GM18517 (cell line): ENCODE measurements around the gene CYP26B1.

Experiments
- ATAC-seq: cut with Tn5 transposase; IDR thresholded peaks from one replicate; pipeline ENCODE4 v1.9.1; 2021; ENCODE audit warnings: mild to moderate bottlenecking, moderate library complexity; ENCODE audit not compliant: unreplicated experiment

CYP26B1 gene

DNA sequence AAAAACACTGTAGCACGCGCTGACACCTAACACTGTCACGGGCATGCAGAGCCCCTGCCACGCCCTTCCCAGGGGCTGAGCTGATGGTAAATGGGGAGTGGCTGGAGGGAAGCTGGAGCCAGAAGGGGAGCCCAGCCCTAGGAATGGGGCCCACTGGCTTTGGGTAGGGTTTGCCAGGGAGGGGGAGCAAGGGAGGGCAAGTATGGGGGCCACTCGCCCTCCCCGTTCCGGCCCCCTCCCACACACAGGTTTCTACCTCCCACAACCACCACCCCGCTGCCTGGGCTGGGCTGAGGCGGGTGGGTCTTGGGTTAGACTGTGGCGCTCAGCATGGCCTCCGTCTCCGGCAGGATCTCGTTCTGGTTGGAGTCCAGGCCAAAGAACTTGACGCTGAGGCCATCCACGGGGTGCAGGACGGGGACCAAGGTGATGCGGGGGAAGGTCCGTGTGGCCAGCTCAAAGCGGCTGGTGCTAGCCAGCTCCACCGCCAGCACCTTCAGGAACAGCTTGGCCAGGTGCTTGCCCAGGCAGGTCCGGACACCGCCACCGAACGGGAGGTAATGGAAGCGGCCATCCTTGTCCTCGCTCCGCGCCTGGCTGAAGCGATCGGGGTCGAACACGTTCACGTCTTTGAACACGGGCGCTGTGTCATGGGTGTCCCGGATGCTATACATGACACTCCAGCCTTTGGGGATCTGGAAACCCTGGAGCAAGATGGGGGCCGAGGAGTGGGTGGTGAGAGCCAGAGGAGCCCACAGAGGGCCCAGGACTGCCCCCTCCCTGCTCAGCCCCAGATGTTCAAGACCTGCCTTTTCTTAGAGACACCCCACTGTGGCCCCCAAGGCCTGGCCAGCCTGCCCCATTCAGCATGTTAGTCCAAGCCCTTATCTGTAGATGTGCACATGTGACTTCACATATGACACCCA, 15.5 kb downstream of the CYP26B1 start:
- ATAC-seq = no peak

DNA sequence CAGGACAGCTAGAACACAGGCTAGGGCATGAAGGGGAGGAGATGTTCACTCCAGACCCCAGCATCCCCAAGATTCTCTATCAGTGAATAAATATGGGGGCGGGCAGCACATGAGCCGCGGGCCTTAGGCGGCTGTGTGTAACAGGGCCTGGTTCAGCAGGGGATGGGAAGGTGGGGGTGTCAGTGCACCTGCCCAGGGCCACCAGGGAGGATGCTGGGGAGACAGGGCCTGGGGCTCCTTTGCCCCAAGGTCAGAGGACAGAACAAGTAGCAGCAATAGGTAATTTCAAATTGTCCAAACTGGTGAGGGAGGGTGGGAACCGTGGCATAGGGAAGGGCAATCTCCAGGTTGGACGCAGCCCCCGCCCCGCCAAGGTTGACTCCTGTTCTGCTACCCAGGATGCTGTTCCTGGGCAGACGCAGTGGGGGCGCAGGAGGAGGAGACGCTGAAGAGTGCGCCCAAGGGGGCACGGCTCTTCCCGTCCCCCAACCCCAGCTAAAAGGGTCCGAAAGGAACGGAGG, 16.2 kb downstream of the CYP26B1 start:
- no peak for ATAC-seq

DNA sequence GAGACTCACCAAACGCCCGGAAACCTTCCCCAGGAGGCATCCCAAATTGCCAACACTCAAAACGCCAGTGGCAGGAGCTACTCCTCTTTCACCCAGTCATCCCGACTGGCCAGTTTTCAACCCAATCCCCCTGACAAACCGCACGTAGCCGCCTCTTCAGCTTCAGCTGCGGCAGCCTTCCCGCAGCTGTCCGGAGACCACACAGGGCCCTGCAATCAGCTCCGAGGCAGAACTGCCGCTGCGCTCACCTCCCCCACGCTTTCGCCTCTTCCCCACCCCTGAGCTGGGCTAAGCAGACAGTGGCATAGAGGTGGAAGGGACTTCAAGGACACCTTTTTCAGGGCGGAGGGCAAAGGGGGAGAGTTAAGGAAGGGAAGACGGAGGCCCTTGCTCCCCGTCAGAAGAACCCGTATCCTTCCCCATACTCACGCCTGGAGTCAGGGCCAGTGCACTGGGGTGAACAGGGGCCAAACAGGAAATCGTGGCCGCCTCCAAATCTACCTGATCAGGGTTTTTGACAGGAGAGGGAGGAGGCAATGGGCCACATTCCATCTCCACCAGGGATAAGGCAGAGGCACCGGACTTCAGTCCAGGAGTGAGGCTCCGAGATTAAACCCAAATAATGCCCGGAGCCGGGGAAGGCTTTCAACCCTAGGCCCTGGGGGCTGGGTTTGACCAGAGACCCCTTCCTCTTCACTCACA, 16.9 kb downstream of the CYP26B1 start:
- no peak for ATAC-seq

DNA sequence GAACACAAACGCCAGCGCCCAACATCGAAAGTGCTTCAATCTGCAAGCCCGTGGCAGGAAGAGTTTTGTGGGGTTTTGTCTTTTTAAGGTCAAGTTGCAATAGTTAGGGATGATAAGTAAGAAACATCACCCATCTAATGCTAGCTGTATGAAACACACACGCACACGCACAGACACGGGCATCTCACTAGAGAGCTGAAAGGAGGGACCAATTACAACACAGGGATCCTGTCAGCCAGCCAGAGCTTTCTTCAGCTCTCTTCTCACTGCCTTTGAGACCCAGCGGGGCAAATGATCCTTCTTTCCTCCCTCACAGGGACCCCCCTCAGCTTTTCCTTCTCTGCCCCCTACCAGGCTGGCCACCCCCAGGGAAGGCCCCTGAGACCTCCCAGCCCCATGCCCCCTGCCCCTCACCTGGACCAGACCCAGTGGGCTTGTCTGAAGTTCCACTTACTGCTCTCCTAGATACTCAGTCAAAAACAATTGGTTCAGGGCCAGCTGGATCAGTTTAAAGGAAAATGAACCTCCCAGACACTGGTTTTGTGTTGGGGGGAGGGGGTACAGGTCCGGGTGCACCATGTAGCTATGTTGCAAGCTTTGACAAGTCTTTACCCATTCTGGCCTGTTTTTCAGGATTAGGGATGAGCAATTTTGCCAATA, 17.9 kb downstream of the CYP26B1 start:
- ATAC-seq = no peak

DNA sequence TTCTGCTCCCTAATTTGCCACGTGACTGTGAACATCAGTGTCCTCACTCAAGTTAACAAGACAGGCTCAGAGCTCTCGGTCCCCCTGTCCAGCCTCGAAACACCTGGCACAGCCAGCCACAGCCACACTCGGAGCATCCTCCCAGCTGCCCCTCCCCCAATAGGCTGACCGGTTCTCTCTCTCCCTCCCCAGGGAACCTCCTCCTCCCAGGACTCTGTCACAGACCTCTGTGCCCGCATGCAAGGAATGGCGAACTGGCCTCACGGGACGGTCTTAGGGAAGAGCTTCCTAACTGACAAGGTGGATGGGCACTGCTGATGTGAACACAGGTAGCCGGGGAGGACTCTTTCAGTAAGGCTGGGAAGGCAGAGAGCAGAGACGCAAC, 18.8 kb downstream of the CYP26B1 start:
- ATAC-seq = no peak

DNA sequence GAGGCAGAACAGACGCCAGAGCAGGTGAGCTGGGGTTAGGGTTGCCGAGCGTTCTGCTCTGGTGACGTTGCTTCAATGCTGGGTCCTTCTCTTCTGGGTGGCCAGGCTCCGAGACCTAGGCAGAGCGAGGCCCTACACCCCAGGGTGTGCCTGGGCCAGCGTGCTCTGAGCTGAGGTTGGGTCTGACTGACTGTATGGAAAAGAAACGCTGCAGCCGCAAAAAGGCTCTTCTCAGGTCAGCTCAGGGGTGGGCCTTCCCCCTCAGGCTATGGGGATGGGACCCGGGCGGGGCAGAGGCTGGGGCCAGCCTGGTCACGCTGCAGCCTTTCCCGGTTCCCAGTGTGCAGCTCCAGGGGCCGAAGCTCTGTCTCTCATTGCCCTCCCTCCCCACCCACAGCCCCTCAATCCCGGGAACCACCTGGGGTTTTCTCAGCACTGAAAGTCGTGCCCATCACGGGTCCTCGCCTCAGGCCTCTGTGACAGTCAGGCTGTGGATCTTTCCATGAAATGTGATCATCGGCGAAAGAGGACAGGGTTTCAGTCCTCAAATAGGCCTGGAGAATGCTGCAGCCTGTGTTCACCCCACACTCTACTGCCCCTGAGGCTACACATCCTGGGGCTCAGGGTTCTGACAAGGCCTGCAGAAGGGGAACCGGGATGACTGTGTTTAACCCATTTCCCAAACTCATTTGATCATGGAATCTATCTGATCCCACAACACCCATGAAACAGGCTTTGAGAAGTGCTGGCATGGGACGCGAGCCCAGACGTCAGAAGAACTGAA, 19.4 kb downstream of the CYP26B1 start:
- ATAC-seq = no peak

DNA sequence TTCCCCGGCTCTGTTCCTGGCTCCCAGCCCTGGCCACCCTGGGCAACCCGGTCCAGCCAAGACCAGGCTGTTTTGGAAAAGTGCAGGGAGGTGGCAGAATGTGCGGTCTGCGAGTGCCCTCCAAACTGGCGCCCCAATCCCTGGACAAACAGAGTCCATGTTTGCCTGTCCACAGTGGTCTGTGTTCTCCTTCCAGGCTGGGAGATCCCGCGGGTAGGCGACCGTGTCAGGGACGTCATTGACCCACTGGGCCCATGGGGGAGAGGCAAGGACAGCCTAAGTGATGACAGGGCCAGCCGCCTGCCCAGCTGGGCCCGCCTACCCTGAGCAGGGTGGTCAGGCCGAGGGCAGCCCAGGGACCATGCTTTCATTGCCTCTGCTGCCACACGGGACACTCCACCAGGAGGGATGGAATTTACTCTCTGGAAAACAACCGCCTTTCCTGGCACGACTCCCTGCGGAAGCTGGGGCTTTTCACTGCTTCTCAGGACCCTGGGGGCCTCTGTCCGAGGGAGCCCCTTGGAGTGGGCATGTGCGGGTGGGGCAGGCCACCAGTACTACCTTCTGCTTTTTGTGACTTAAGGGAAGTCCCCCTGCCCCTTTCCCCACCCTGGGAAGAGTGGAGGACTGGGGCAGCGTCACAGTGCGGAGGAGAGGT, 20.1 kb downstream of the CYP26B1 start:
- no peak for ATAC-seq

DNA sequence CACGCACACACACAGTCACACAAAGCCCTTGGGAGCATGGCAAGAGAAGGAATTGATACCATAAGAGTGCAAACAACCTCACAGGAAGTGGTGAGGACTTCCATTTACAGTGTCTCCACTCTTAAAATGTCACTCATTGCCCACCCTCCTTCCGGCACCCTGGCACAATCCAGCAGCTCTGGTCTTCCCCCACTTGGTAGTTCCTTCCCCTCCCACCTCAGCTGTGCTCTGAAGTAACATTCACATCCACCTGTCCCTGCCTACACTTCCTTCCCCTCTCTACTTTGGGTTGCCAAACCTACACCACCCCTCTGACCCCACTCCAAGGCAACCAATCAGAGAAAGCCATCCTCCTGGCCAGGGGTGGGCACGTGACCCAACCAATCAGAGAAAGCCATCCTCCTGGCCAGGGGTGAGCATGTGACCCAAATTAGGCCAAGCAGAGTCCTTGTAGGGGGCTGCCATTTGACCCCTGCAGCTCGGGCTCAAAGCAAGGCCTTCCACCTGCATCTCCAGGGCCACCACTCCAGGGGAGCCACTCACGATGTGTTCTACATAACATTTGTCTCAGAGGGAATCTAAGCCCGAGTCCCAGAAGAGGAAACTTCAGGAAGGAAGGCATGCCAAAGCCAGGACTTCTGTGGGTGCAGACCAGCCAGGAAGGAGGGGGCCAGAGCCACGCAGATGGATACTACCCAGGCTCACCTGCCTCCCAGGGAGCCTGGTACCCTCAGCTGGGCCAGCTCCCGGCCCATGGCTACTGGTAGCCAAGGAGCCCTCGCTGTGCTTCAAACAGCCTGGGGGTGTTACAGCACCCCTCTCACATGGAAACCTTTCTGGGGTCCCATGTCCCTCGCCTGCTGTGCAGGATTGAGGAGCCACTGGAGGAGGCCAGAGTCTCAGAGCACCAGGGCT, 21.2 kb downstream of the CYP26B1 start:
- ATAC-seq = no peak

DNA sequence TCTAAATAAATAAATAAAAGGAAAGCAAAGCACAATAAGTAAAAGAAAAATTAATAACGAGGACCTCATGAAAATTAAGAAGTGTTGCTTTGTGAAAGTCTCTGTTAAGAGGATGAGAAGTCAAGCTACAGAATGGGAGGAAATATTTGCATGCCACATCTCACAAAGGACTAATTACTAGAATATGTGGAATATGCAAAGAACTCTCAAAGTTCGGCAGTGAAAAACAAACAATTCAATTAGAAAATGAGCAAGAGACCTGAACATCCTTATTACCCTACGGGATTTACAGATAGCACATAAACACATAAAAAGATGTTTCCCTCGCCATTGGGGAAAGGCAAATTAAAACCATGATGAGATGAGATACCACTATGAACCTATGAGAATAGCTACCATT, 23.3 kb downstream of the CYP26B1 start:
- no peak for ATAC-seq

DNA sequence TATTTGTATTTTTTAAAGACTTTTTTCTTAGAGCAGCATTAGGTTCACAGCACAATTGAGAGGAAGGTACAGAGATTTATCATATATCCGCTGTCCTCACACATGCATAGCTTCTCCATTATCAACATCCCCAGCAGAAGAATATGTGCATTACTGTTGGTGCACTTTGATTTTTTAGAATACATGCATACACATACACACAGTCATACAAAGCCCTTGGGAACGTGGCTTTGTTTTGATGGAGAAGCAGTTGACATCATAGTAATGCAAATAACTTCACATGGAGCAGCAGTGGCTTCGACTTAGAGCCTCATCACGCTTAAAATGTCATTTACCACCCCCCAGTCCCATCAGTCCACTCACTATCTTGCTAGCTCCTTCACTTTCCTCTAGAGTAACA, 26.5 kb downstream of the CYP26B1 start:
- ATAC-seq = no peak

DNA sequence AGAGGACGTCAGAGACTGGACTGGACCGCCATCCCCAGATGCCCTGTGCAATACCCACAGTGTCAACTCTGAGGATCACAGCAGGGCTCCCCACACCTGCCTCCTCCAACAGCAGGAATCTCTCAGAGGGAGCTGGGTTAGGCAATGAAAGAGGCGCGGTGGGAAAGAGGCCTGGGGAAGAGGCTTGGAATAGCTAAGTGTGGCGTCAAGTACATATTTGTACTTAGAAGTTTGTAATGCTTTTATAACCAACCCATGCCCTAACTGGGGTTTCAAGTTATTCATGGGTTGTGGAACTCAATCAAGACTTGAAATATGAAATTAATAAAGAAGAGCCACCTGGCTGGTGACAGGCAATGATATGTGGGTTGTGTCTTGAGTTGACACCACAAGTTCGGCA, 28.7 kb downstream of the CYP26B1 start:
- ATAC-seq = no peak

DNA sequence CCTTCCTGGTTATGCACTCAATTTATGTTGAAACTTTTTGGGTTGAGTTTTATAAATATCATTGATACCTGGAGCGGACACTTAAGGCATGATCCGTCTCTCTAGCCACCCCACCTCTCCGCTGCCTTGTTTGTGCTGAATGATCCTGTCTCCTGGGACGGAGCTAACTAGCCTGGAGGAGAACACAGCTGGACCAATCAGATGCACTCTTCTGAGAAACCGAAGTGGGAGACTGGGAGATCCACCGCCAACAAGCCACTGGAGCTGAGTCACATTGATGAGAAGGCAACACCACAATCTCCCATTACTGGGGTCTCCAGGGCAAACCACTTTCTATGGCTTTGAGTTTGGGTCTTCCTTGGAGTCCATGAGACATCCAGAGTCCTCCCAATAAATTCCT, 29.3 kb downstream of the CYP26B1 start:
- no peak for ATAC-seq

DNA sequence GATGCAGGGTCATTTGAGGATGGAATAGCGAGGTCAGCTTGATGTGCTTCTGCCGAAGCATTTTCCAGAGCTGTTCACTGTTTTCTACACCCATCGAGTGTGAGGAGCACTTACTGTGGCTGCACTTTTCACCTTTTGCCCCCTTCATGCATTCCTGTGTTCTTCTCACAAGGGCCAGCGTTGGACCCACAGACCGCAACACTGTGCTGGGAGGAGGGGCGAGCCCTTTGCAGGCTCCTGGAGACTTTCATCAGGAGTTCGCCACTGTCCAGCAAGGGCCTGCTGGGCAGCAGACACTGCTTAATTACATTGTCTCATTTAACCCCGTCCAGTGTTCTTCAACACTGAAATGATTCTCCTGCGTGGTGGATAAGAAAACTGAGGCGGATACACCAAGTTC, 29.9 kb downstream of the CYP26B1 start:
- no peak for ATAC-seq

DNA sequence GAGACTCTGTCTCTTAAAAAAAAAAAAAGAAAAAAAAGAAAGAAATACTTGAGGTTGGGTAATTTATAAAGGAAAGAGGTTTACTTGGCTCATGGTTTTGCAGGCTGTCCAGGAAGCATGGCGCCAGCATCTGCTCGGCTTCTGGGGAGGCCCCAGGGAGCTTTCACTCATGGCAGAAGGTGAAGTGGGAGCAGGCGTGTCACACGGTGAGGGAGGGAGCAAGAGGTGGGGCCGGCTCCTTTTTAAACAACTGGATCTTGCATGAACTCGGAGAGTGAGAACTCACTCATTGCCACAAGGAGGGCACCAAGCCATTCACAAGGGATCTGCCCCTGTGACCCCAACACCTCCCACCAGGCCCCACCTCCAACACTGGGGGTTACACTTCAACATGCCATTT, 30.6 kb downstream of the CYP26B1 start:
- no peak for ATAC-seq

DNA sequence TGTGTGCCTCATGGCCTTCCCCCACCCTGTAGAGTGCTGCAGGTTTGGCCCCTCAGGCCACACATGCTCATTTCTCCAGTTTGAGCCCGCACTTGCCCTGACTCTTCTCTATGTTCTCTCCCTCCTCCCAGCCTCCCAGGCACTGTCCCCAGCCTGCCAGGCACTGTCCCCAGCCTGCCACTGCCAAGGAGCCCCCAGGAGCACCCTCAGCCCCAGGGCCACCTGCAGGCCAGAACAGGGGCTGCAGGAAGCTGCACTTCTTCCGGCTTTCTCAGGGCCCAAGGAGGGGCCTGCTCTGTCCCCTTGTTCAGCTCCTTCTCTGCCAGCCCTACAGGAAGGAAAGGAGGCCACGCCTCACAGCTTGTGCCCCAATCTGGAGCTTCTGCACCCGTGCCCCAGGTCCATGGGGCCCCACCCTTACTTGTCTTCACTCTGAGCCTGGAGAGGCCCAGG, 31.6 kb downstream of the CYP26B1 start:
- no peak for ATAC-seq

DNA sequence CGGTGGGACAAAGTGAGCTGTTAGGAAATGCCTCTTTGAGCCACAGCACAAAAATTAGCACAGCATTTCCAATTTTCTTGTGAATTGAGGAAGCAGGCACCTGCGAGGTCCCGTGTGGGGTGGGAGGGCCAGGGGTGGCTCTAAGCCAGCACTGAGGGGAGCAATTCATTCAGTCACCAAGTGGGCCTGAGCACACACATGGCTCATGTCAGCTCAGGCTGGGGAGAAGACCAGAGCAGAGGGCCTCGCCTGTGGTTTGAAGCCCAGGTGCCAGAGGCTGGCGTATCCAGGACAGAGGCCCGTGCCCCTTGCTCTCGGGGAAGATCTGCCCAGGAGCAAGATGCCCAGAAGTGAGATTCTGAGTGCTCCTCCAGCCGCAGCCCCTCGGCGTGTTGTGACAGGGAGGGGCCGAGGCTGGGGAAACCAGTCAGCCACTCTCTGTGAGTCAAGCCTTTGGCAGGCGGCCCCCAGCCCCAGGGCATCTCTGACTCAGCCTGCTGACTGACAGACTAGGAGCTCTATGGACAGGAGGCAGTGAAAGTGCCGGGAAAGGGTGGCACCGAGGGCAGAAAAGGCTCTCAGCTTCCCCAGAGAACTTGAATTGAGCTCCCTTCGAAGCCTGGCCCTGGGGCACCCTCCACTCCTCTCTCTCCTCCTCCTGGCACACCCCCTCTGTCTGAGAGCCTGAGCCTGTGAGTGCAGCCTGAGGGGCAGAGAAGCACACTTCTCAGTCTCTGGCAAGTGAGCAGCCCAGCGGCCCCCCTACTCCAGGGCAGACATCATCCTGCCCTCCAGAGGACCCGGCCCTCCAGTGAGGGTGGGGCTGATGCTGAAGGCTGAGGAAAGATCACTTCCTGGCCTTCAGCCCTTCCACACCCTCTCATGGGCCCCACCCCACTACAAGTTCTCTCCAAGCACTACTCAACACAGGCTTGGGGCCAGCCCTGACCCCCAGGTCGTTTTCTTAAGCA, 32.3 kb downstream of the CYP26B1 start:
- ATAC-seq = no peak

DNA sequence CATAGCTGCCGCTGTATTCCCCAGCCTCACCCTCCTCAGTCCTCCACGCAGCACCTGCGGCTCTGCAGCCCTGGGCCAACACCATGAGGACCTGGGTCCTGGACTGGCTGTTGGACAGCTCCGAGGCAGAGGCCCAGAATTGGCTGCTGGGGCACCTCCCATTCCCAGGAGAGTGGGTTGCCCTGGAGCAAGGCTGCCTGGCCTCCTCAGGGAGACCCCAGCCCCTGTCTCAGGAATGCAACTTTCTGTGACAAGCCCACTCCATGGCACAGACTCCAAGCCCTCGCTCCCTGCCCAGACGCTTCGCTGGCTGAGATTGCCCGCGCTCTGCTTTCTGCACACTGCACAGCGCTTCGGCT, 33.0 kb downstream of the CYP26B1 start:
- ATAC-seq = no peak
